Muscle of leg (tissue), 11 donors: ENCODE measurements around the gene MAP3K3. TPM values are rescaled to one million over a fixed set of nuclear protein-coding genes. Genes with fewer than 3 reads are reported as not detected.
A peak's percentile ranks its signal among the peaks of the same experiment; 100 is the strongest.
"Not testable (repeated sequence)": the region's sequence is repeated elsewhere in the genome, so short reads cannot be mapped to it uniquely, and the experiment has no call there.

ENCODE experiments used
- DNase-seq: peaks from one replicate; pipeline ENCODE4 v3.0.0; 2013
- H3K27ac ChIP-seq: one replicate; pipeline ENCODE4 v1.5.1; 2013; ENCODE audit warnings: mild to moderate bottlenecking, low read length, control low read depth
- H3K27me3 ChIP-seq: one replicate; pipeline ENCODE4 v1.6.1; 2013; ENCODE audit warnings: low read length; ENCODE audit not compliant: control insufficient read depth, insufficient read depth
- H3K36me3 ChIP-seq: one replicate; pipeline ENCODE4 v1.6.1; 2013; ENCODE audit warnings: low read length; ENCODE audit not compliant: control insufficient read depth, insufficient read depth
- H3K4me1 ChIP-seq: one replicate; pipeline ENCODE4 v1.6.1; 2013; ENCODE audit warnings: low read length; ENCODE audit not compliant: control insufficient read depth, insufficient read depth
- H3K4me3 ChIP-seq: one replicate; pipeline ENCODE4 v1.5.1; 2013; ENCODE audit warnings: low read length, control low read depth
- H3K9me3 ChIP-seq: replicated peaks from 2 replicates; pipeline ENCODE4 v1.6.1; 2013; ENCODE audit warnings: low read depth, low read length; ENCODE audit not compliant: control insufficient read depth
- WGBS: methylation state at CpG from one replicate; pipeline ENCODE4 v1.1.5; 2013; ENCODE audit warnings: missing lambda C conversion rate; ENCODE audit not compliant: insufficient coverage; 5-methylcytosine and 5-hydroxymethylcytosine counted together
- polyA plus RNA-seq, 8 donors: library from polyadenylated mRNA; unstranded; fragments of 120-200 nt; gene quantifications; one replicate each; pipeline versions ENCODE4 v1.2.1 to v1.2.3, GENCODE V29; 2013; ENCODE audit warnings: inconsistent platforms in 1 of 8, low replicate concordance in 1 of 8; ENCODE audit not compliant: insufficient read length in 8 of 8, insufficient read depth in 1 of 8
- total RNA-seq: library from RNA; stranded (reverse); fragments of 120-200 nt; gene quantifications from one replicate; pipeline ENCODE4 v1.2.4, GENCODE V29; 2013

Gene MAP3K3
- total and polyA plus RNA-seq, 9 donors, result 20.5 to 26.7 (median 22.9) TPM

DNA sequence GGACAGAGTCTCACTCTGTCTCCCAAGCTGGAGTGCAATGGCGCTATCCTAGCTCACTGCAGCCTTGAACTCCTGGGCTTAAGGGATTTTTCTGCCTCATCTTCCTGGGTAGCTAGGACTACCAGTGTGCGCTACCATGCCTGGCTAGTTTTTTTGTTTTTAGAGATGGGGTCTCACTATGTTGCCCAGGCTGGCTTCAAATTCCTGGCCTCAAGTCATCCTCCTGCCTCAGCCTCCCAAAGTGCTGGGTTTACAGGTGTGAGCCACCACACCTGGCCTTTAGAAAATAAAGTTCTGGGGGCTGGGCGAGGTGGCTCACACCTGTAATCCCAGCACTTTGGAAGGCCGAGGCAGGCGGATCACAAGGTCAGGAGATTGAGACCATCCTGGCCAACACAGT is 98.0 kb downstream of the MAP3K3 start:
- not testable (repeated sequence) for H3K27ac ChIP-seq, H3K4me1 ChIP-seq, H3K27me3 ChIP-seq, DNase-seq, H3K36me3 ChIP-seq, H3K4me3 ChIP-seq, H3K9me3 ChIP-seq
- no CpG with 5 or more reads among the region's 5 CpGs for WGBS

DNA sequence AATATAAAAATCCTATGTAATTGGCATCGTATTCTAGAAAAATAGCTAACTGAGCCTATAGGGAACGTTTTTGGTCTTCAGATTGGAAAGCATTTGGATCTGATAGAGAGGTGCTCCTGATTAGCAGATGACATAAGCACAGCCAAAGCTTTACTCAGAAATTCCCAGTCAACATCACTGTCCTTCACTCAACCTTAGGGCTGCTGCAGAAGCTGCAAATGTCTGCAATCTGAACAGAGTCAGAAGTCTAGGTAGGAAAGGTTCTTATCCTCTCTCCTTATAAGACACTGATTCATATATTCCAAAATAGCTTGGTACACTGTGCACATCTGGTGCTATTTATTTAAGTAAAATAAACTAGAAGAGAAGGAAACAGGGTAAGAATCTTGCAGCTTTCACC is 100.2 kb downstream of the MAP3K3 start:
- Histone ChIP-seq H3K27me3 (no peaks in the 10 kb centered on the region), H3K27ac (no peak overlapping the region), H3K4me3 (no peak overlapping the region), H3K4me1 (no peaks in the 10 kb centered on the region), H3K36me3 (peaks cover 8% of the 10 kb centered on the region), H3K9me3 (no peaks in the 10 kb centered on the region)
- DNase-seq, result no peak
- WGBS, result no CpG with 5 or more reads among the region's 2 CpGs

GRCh38 chr17:63735691-63736090 is 113.5 kb downstream of the MAP3K3 start:
- WGBS, result 89% methylated on average over 7 of the region's 8 CpGs

DNA sequence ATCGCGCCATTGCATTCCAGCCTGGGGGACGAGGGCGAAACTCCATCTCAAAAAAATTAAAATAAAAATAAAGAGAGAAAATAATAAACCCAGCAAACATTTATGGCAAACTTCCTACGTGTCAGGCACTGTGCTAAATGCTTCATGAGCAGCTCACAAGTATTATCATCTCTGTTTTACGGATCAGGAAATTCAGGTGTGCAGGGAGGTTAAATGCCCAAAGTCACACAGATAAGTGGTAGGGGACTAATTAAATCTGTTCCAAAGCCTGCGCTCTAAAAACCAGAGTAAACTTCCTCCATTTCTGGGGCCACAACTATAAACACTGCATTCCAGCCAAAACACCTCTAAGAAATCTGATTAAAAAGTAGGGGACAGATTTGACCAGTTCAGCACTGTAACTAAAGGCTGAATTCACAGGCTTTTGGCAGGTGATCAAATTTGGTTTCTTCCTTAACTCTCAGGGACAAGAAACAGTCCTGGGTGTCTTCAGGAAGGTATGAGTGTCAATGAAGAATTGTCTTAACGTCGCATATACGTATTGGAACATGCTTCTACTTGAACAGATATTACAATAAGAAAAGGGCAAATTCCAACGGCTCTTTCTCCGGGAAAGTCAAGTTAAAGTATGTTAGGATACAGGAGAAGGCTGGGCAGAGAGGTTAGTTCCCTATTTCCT is 118.4 kb downstream of the MAP3K3 start:
- WGBS, result no CpG with 5 or more reads among the region's 12 CpGs
- no peaks in the 10 kb centered on the region for H3K9me3 ChIP-seq
- no peaks in the 10 kb centered on the region for H3K27me3 ChIP-seq
- no peaks in the 10 kb centered on the region for H3K36me3 ChIP-seq
- H3K27ac ChIP-seq, result peak overlapping the region; percentile 96
- H3K4me1 ChIP-seq, result peaks cover 12% of the 10 kb centered on the region
- DNase-seq, result peak; percentile 38
- peak overlapping the region; percentile 85 for H3K4me3 ChIP-seq

More at GRCh38 chr17:63735691-63736090, 113.5 kb downstream of the MAP3K3 start:
- Histone ChIP-seq H3K9me3 (no peaks in the 10 kb centered on the region), H3K4me1 (peaks cover 7% of the 10 kb centered on the region), H3K27me3 (no peaks in the 10 kb centered on the region), H3K4me3 (no peak overlapping the region), H3K36me3 (no peaks in the 10 kb centered on the region), H3K27ac (no peak overlapping the region)
- DNase-seq, result no peak

DNA sequence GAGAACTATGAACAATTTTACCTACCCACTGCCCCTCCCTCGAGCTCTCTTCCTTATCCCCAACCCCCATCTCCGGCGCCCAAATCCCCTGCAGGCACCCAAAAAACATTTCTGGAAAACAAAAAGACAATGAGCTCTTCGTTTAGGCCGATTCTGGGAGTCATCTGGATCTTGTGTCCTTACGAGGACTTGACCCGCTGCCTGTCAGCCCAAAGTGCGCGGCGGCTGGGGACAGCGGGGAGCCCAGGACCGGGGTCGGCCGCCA is 118.9 kb downstream of the MAP3K3 start:
- Histone ChIP-seq H3K4me3 (peak overlapping the region; percentile 85), H3K36me3 (no peaks in the 10 kb centered on the region), H3K9me3 (no peaks in the 10 kb centered on the region), H3K4me1 (peaks cover 12% of the 10 kb centered on the region), H3K27me3 (no peaks in the 10 kb centered on the region), H3K27ac (peak overlapping the region; percentile 96)
- 1% methylated on average over 13 of the region's 14 CpGs for WGBS
- no peak for DNase-seq

DNA sequence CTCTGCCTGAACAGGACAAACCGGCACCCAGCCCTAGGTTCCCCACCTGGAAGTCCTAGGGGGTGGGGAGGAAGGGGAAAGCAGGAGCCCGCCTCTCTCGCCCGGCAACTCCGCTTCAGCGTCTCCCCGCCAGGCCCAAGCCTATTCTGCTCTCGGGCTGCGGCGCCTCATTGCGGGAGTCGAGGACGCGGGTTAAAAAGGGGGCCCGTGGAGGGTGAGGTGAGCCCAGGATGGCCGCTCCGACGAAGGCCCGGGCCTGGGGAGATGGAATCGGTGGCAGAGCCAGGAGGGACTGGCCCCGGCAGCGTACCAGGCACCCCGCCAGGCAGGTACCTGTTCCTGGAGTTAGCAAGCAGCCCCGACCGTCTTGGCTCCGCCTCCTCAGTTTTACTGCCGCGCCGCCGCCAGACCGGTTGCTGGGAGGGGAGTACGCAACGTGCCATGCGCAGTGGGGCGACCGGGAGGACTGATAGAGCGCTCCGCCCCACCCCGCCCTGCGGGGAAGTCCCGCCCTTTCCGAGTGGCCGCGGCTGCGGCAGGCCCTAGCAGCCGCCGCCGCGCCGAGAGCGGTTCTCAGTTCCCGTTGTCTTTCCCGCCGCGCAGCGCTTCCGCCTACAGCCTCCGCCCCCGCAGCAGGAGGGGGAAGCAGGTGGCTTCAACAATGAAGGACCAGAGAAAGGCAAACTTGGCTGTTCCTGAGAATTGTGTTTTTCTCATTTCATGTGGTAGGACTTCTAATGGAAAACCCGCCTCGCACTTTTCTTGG is 119.4 kb downstream of the MAP3K3 start, which contains the start of gene STRADA:
Gene STRADA, minus strand, starts transcription at position 392 of the 766 bp plus-strand sequence. CDS start 13,430 bp downstream, outside the sequence.
- under 1% methylated on average over 59 of the region's 61 CpGs for WGBS
- Histone ChIP-seq H3K27me3 (no peaks in the 10 kb centered on the region), H3K4me3 (peak within 1 kb of the TSS; percentile 85), H3K27ac (peak within 1 kb of the TSS; percentile 98), H3K9me3 (no peaks in the 10 kb centered on the region), H3K36me3 (peaks cover under 1% of the 10 kb centered on the region), H3K4me1 (peaks cover 12% of the 10 kb centered on the region)
- peak; percentile 99 for DNase-seq

Other genes with a start within 250 kb of the MAP3K3 start
- gene CYB561, start 176.1 kb upstream of the MAP3K3 start, total RNA-seq, result 5.2 TPM
- 1 to 10 TPM; 3.5 to 8.5 (median 4.9) TPM for gene CYB561, start 176.1 kb upstream of the MAP3K3 start, polyA plus RNA-seq
- 5.1 TPM for gene ACE, start 145.4 kb upstream of the MAP3K3 start, total RNA-seq
- 10 to 100 TPM in 3 of 8 donors, 1 to 10 TPM in 5; 6.7 to 20.3 (median 7.8) TPM for gene ACE, start 145.4 kb upstream of the MAP3K3 start, polyA plus RNA-seq
- not detected for gene KCNH6, start 99.1 kb upstream of the MAP3K3 start, total RNA-seq
- gene KCNH6, start 99.1 kb upstream of the MAP3K3 start, polyA plus RNA-seq, result under 1 TPM in 4 of 8 donors, not detected in 4; 0.04 to 0.19 (median 0.11) TPM
- gene DCAF7, start 71.9 kb upstream of the MAP3K3 start, total RNA-seq, result 22.4 TPM
- 10 to 100 TPM; 32.7 to 56.7 (median 42.2) TPM for gene DCAF7, start 71.9 kb upstream of the MAP3K3 start, polyA plus RNA-seq
- gene TACO1, start 21.5 kb upstream of the MAP3K3 start, total RNA-seq, result 10.2 TPM
- 10 to 100 TPM; 16.6 to 18.8 (median 17.5) TPM for gene TACO1, start 21.5 kb upstream of the MAP3K3 start, polyA plus RNA-seq
- gene LIMD2, start 77.7 kb downstream of the MAP3K3 start, total RNA-seq, result 7.7 TPM
- gene LIMD2, start 77.7 kb downstream of the MAP3K3 start, polyA plus RNA-seq, result 10 to 100 TPM in 5 of 8 donors, 1 to 10 TPM in 3; 9.0 to 15.5 (median 11.7) TPM
- 15.1 TPM for gene STRADA, start 119.4 kb downstream of the MAP3K3 start, total RNA-seq
- gene STRADA, start 119.4 kb downstream of the MAP3K3 start, polyA plus RNA-seq, result 10 to 100 TPM; 20.3 to 35.4 (median 26.1) TPM
- 39.1 TPM for gene CCDC47, start 151.2 kb downstream of the MAP3K3 start, total RNA-seq
- gene CCDC47, start 151.2 kb downstream of the MAP3K3 start, polyA plus RNA-seq, result 10 to 100 TPM; 42.5 to 65.9 (median 52.9) TPM
- 61.8 TPM for gene DDX42, start 151.8 kb downstream of the MAP3K3 start, total RNA-seq
- 100 to 1,000 TPM in 4 of 8 donors, 10 to 100 TPM in 4; 85.6 to 110 (median 96.5) TPM for gene DDX42, start 151.8 kb downstream of the MAP3K3 start, polyA plus RNA-seq
- 20.3 TPM for gene PSMC5, start 205.0 kb downstream of the MAP3K3 start, total RNA-seq
- gene PSMC5, start 205.0 kb downstream of the MAP3K3 start, polyA plus RNA-seq, result 100 to 1,000 TPM; 101 to 127 (median 114) TPM
- 29.1 TPM for gene FTSJ3, start 205.2 kb downstream of the MAP3K3 start, total RNA-seq
- 10 to 100 TPM; 35.2 to 45.4 (median 37.5) TPM for gene FTSJ3, start 205.2 kb downstream of the MAP3K3 start, polyA plus RNA-seq
- gene SMARCD2, start 220.3 kb downstream of the MAP3K3 start, total RNA-seq, result 39.1 TPM
- 10 to 100 TPM; 24.5 to 41.9 (median 31.7) TPM for gene SMARCD2, start 220.3 kb downstream of the MAP3K3 start, polyA plus RNA-seq